ENCODE data around the gene MGMT. TPM values are rescaled to one million over a fixed set of nuclear protein-coding genes. Genes with fewer than 3 reads are reported as not detected.

Gene MGMT
- total RNA-seq, 1 donor from 2014 or later: 58.5 TPM

- no peak for ATAC-seq
- DNase-seq (ENCODE audit: low spot score): no peak
These were observed 24.2 kb downstream of the MGMT start for GRCh38 chr10:129491123-129491734.

GRCh38 chr10:129494176-129494575 lies 27.1 kb downstream of the MGMT start:
- DNase-seq (ENCODE audit: low spot score): no peak
- ATAC-seq: peak; percentile 69

GRCh38 chr10:129494740-129495139 lies 27.7 kb downstream of the MGMT start:
- no peak for ATAC-seq
- no peak for DNase-seq (ENCODE audit: low spot score)

- DNase-seq (ENCODE audit: low spot score): no peak
- no peak for ATAC-seq
These were observed 28.2 kb downstream of the MGMT start for GRCh38 chr10:129495256-129495655.

GRCh38 chr10:129495698-129496097 lies 28.7 kb downstream of the MGMT start:
- DNase-seq (ENCODE audit: low spot score) (no peak), ATAC-seq (no peak)

GRCh38 chr10:129497013-129497412 lies 30.0 kb downstream of the MGMT start:
- no peak for ATAC-seq
- no peak for DNase-seq (ENCODE audit: low spot score)

GRCh38 chr10:129498680-129499079 lies 31.6 kb downstream of the MGMT start:
- ATAC-seq (no peak), DNase-seq (ENCODE audit: low spot score) (no peak)

- peak; percentile 94 for ATAC-seq
- peak; percentile 86 for DNase-seq (ENCODE audit: low spot score)
These were observed 33.7 kb downstream of the MGMT start for GRCh38 chr10:129500617-129501339.

GRCh38 chr10:129501652-129502436 lies 34.8 kb downstream of the MGMT start:
- DNase-seq (ENCODE audit: low spot score): peak; percentile 66
- peak; percentile 55 for ATAC-seq

GRCh38 chr10:129502448-129502847 lies 35.4 kb downstream of the MGMT start:
- DNase-seq (ENCODE audit: low spot score): no peak

GRCh38 chr10:129505500-129506075 lies 38.5 kb downstream of the MGMT start:
- ATAC-seq (no peak), DNase-seq (ENCODE audit: low spot score) (no peak)

More at GRCh38 chr10:129502448-129502847, 35.4 kb downstream of the MGMT start:
- no peak for ATAC-seq

- ATAC-seq (no peak), DNase-seq (ENCODE audit: low spot score) (no peak)
These were observed 39.2 kb downstream of the MGMT start for GRCh38 chr10:129506101-129506797.

GRCh38 chr10:129507216-129507889 lies 40.3 kb downstream of the MGMT start:
- DNase-seq (ENCODE audit: low spot score) (no peak), ATAC-seq (peak; percentile 9)

GRCh38 chr10:129509155-129509554 lies 42.1 kb downstream of the MGMT start:
- DNase-seq (ENCODE audit: low spot score): no peak
- ATAC-seq: no peak

GRCh38 chr10:129509835-129510234 lies 42.8 kb downstream of the MGMT start:
- no peak for ATAC-seq
- no peak for DNase-seq (ENCODE audit: low spot score)

- DNase-seq (ENCODE audit: low spot score): no peak
These were observed 44.0 kb downstream of the MGMT start for GRCh38 chr10:129511086-129511485.

GRCh38 chr10:129511758-129512157 lies 44.7 kb downstream of the MGMT start:
- ATAC-seq: peak; percentile 12

More at GRCh38 chr10:129511086-129511485, 44.0 kb downstream of the MGMT start:
- ATAC-seq: no peak

GRCh38 chr10:129513312-129513711 lies 46.3 kb downstream of the MGMT start:
- DNase-seq (ENCODE audit: low spot score) (no peak), ATAC-seq (no peak)

More at GRCh38 chr10:129511758-129512157, 44.7 kb downstream of the MGMT start:
- DNase-seq (ENCODE audit: low spot score): no peak

- DNase-seq (ENCODE audit: low spot score): no peak
- no peak for ATAC-seq
These were observed 47.8 kb downstream of the MGMT start for GRCh38 chr10:129514568-129515451.
